Thyroid gland (tissue), 4 donors: ENCODE data around the gene UGT1A1. TPM values are rescaled to one million over a fixed set of nuclear protein-coding genes. Genes with fewer than 3 reads are reported as not detected.

Experiments
- DNase-seq, 2 donors: peaks; one replicate each; pipeline ENCODE4 v3.0.0-alpha.2; 2019
- H3K27ac ChIP-seq, 3 donors: fragments of 200-600 bp; sonication (generic); 1 replicate in 2 of 3; 2 replicates in 1 of 3; pipeline ENCODE4 v1.5.1; 2016 to 2019; ENCODE audit warnings: mild to moderate bottlenecking in 1 of 3, moderate library complexity in 1 of 3
- H3K27me3 ChIP-seq: fragments of 200-600 bp; sonication (generic); one replicate; pipeline ENCODE4 v1.5.1; 2019
- H3K36me3 ChIP-seq, 2 donors: fragments of 200-600 bp; sonication (generic); one replicate each; pipeline ENCODE4 v1.5.1; 2016 to 2019
- H3K4me1 ChIP-seq, 2 donors: fragments of 200-600 bp; sonication (generic); one replicate each; pipeline ENCODE4 v1.5.1; 2017 to 2019
- H3K4me3 ChIP-seq, 3 donors: fragments of 200-600 bp; sonication (generic); replicated peaks in 1 of 3; 1 replicate in 2 of 3; 2 replicates in 1 of 3; pipeline ENCODE4 v1.5.1; 2016; ENCODE audit warnings: mild to moderate bottlenecking in 1 of 3
- H3K9me3 ChIP-seq: fragments of 200-600 bp; sonication (generic); one replicate; pipeline ENCODE4 v1.5.1; 2017
- POLR2A ChIP-seq, 2 donors: fragments of 450-650 bp; IDR thresholded peaks; one replicate each; pipeline ENCODE4 v1.6.1; 2017; ENCODE audit warnings: antibody characterized with exemption in 2 of 2, mild to moderate bottlenecking in 2 of 2, moderate library complexity in 1 of 2
- WGBS, 2 donors: methylation state at CpG; one replicate each; pipeline ENCODE4 v1.1.5; 2017; 5-methylcytosine and 5-hydroxymethylcytosine counted together
- intact Hi-C: fragments of 100-400 bp; cut with DNase I; formaldehyde crosslinking; loops from one replicate; pipeline ENCODE4 v1.15.1; 2023
- total RNA-seq, 4 donors: library from RNA; depleted of rRNA; stranded (reverse); fragments of >200 nt; gene quantifications; one replicate each; pipeline ENCODE4 v1.2.3, GENCODE V29; 2016
- TF ChIP-seq, protein P1 (sequence below), 6 experiments: fragments of 200-600 bp in 3 of 6; fragments of 450-650 bp in 3 of 6; sonication (generic) in 3 of 6; IDR thresholded peaks; one replicate each; pipeline ENCODE4 v1.5.1; 2016 to 2019; ENCODE audit warnings: antibody characterized with exemption in 6 of 6, mild to moderate bottlenecking in 2 of 6, inconsistent platforms in 1 of 6, moderate library complexity in 1 of 6

UGT1A1 gene
- total RNA-seq, 4 donors from 2014 or later: 0.45 to 0.94 (median 0.76) TPM

DNA sequence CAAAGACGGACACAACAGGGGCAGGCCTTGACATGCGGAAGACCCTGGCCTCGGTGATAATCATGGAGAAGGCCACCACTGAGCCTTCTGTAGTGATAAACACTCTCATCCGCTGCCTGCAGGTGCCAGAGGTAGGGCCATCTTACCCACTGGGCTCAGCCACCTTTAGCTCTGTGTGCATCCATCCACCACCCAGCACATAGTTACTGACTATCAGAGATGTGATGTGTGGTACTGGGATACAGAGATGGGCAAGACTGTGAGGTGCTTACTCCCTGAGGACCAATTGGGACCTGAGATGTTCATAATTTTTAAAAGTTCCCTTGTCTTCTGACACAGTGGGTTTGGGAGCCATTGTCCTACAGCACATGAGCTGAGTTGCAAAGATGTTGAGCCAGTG lies 19.7 kb downstream of the UGT1A1 start:
- no peak for DNase-seq
- no peaks in the 10 kb centered on the region for H3K9me3 ChIP-seq
- intact Hi-C loops: no loop called here
- H3K27me3 ChIP-seq: no peaks in the 10 kb centered on the region
- TF ChIP-seq, protein P1, sequence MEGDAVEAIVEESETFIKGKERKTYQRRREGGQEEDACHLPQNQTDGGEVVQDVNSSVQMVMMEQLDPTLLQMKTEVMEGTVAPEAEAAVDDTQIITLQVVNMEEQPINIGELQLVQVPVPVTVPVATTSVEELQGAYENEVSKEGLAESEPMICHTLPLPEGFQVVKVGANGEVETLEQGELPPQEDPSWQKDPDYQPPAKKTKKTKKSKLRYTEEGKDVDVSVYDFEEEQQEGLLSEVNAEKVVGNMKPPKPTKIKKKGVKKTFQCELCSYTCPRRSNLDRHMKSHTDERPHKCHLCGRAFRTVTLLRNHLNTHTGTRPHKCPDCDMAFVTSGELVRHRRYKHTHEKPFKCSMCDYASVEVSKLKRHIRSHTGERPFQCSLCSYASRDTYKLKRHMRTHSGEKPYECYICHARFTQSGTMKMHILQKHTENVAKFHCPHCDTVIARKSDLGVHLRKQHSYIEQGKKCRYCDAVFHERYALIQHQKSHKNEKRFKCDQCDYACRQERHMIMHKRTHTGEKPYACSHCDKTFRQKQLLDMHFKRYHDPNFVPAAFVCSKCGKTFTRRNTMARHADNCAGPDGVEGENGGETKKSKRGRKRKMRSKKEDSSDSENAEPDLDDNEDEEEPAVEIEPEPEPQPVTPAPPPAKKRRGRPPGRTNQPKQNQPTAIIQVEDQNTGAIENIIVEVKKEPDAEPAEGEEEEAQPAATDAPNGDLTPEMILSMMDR (IDR thresholded peaks at IDR 0.05): no peak
- no peak for TF ChIP-seq POLR2A (IDR thresholded peaks at IDR 0.05)
- WGBS, 2 donors: 93 to 94% methylated on average over 3 to 4 of the region's 4 CpGs
- no peak overlapping the region for H3K27ac ChIP-seq
- no peaks in the 10 kb centered on the region for H3K36me3 ChIP-seq
- no peak overlapping the region for H3K4me3 ChIP-seq
- H3K4me1 ChIP-seq: no peaks in the 10 kb centered on the region

DNA sequence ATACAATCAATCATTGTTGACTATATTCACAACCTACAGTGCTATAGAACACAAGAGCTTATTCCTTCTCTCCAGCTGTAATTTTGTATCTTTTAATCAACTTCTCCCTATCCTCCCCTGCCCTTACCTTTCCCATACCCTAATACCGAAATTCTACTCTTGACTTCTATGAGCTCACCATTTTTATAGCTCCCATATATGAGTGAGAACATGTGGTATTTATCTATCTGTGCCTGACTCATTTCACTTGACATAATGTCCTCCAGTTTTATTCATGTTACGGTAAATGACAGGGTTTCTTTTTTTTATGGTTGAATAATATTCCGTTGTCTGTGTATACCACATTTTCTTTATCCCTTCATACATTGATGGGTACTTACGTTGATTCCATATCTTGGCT lies 20.7 kb downstream of the UGT1A1 start:
- no peaks in the 10 kb centered on the region for H3K9me3 ChIP-seq
- no peak overlapping the region for H3K4me3 ChIP-seq
- no peaks in the 10 kb centered on the region for H3K36me3 ChIP-seq
- TF ChIP-seq POLR2A (IDR thresholded peaks at IDR 0.05): no peak
- TF ChIP-seq, protein P1 (IDR thresholded peaks at IDR 0.05): no peak
- H3K4me1 ChIP-seq: no peaks in the 10 kb centered on the region
- no peak overlapping the region for H3K27ac ChIP-seq
- 88 to 89% methylated on average over 4 of the region's 4 CpGs for WGBS, 2 donors
- no peaks in the 10 kb centered on the region for H3K27me3 ChIP-seq
- DNase-seq: no peak
- intact Hi-C loops: no loop called here

DNA sequence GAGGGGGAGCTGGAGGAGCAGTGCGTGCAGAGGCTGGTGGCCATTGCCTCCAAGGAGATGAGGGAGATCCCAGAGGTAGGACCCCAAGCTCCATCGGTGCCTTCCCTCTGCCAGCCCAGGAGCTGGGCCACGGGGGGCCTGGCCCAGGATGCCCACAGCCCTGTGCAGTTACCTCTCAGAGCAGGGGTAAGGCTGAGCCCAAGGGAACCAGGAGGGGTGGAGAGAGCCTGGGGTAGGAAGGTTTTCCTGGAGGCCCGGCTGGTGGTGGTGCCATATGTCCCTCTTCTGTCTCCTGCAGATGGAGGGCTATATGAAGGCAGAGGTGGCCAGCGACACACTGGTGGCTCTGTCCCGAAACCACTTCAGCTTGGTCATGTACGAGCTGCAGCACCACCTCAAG lies 29.5 kb downstream of the UGT1A1 start:
- intact Hi-C loops: no loop called here
- 93 to 96% methylated on average over 6 to 7 of the region's 7 CpGs for WGBS, 2 donors
- Histone ChIP-seq H3K27ac (no peak overlapping the region), H3K4me1 (no peaks in the 10 kb centered on the region), H3K9me3 (no peaks in the 10 kb centered on the region), H3K36me3 (no peaks in the 10 kb centered on the region), H3K27me3 (no peaks in the 10 kb centered on the region), H3K4me3 (no peak overlapping the region)
- TF ChIP-seq POLR2A (IDR thresholded peaks at IDR 0.05): no peak
- TF ChIP-seq, protein P1 (IDR thresholded peaks at IDR 0.05): no peak
- no peak for DNase-seq

DNA sequence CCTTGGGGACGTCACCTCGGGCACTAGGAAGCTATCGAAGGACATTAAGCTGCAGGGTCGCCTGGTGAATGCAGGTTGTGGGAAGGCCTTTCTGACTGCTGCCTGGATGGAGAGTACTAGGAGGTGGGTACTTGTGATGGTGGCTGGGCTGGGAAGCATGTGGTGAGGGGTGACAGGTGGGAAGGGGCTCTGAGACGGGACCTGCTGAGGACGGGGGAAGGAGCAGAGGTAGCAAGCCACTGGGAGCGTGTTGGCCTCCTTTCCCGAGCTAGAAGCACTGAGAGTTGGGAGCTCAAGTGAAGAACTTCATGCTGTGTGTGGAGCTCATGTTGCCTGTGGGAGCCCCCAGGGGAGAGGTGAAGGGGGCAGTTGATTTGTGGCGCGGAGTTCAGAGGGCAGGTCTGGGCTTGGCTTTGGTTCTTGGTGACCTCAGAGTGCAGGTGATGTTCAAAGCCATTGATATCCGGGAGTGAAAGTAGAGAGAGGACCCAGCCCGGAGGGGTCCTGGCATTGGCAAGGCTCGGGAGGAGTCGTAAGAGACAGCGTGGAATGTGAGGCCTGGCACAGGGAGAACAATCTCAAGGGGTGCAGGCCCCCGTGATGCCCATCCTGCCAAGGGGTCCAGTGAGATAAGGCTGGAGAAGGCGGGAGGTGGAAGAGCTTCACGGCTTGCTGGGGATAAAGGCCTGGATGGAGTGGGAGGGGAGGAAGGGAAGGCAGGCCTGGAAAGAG lies 31.2 kb downstream of the UGT1A1 start:
- Histone ChIP-seq H3K27ac (no peak overlapping the region), H3K9me3 (no peaks in the 10 kb centered on the region), H3K36me3 (no peaks in the 10 kb centered on the region), H3K4me3 (no peak overlapping the region), H3K4me1 (no peaks in the 10 kb centered on the region), H3K27me3 (no peaks in the 10 kb centered on the region)
- no peak for TF ChIP-seq POLR2A (IDR thresholded peaks at IDR 0.05)
- TF ChIP-seq, protein P1 (IDR thresholded peaks at IDR 0.05): no peak
- WGBS, 2 donors: 83 to 86% methylated on average over 18 of the region's 18 CpGs
- DNase-seq: no peak
- intact Hi-C loops: no loop called here

DNA sequence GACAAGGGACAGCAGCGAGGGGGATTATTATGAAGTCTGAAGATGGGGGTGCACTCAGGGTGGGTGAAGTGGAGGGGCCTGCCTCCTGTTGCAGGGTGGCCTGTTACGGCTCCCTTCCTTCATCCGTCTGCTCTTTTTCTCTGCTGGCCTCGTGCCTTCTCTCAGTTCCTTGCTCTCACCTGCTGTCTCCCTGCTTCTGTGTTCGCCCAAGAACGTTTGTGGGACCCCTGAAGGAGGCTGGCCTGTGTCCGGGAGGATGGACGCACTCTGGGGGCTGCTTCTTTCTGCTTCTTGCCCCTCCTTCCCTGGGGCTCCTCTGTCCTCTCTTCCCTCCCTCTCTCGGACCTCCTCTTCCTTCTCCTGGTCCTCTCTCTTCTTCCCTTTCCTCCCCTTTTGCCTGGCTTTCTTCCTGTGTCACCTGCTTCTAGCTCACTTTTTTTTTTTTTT lies 31.8 kb downstream of the UGT1A1 start:
- intact Hi-C loops: no loop called here

More for the DNA sequence above, 31.8 kb downstream of the UGT1A1 start:
- no peak for TF ChIP-seq POLR2A (IDR thresholded peaks at IDR 0.05)
- TF ChIP-seq, protein P1 (IDR thresholded peaks at IDR 0.05): no peak
- H3K9me3 ChIP-seq: no peaks in the 10 kb centered on the region
- H3K4me1 ChIP-seq: no peaks in the 10 kb centered on the region
- 80 to 81% methylated on average over 9 of the region's 9 CpGs for WGBS, 2 donors
- H3K27ac ChIP-seq: no peak overlapping the region
- no peak overlapping the region for H3K4me3 ChIP-seq
- no peaks in the 10 kb centered on the region for H3K36me3 ChIP-seq
- DNase-seq: no peak
- H3K27me3 ChIP-seq: no peaks in the 10 kb centered on the region
